HG03097 (cell line): ENCODE results near the gene MAP3K21.

Source experiments
- ATAC-seq: cut with Tn5 transposase; IDR thresholded peaks from one replicate; pipeline ENCODE4 v1.9.1; 2021; ENCODE audit not compliant: unreplicated experiment, low FRiP score

MAP3K21 gene

DNA sequence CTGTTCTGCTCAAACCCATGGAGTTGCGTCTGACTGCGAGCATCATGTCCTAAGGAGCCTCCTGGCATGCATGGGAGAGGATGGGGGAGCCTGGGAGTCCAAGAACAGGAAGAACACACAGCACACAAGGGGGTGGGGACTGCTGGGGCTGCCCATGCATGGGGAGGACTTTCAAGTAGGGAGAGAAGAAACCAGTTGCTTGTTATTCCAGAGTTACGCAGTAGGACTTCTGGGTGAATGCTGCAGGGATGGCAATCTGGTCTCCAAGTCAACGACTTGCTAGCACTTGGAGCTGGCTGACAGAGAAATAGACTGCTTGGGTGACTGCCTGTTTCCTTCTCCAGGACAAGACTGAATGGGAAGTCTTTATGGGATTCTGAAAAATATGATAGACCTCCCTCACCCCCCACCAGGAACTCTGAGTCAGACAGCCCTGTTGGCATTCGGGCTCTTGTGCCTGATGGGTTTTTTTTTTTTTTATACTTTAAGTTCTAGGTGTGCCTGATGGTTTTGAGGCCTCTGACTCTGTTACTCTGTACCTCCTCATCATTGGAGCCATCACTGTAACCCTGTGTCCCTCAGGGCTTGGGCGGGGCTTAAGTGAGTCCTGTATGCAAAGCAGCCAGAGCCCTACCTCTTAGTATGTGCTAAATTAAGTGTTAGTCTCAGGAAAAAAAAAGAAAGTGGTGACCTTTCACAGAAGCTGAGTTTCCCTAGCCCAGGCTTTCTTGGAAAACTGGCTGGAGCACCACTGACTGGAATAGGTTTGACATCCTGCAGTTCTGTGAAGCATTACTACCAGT, 30.3 kb downstream of the MAP3K21 start:
- ATAC-seq = no peak

DNA sequence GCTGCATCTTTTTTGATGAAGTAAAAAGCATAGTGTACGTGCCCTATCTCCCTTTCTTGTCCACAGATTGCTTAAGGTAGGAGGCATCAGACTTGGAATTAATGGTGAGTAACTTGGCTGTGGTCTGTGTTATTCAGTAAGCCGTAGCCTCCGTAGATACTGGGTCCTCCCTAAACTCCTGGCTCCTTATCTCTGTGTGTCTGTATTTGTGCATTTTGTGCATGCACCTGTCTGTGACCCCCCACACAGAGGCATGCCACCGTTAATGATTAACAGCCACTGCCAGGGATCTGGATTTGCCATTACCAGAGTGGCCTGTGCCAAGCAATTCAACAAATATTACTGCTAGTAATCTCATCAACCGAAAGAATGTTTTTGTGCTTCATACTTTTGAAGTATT, 31.9 kb downstream of the MAP3K21 start:
- no peak for ATAC-seq

DNA sequence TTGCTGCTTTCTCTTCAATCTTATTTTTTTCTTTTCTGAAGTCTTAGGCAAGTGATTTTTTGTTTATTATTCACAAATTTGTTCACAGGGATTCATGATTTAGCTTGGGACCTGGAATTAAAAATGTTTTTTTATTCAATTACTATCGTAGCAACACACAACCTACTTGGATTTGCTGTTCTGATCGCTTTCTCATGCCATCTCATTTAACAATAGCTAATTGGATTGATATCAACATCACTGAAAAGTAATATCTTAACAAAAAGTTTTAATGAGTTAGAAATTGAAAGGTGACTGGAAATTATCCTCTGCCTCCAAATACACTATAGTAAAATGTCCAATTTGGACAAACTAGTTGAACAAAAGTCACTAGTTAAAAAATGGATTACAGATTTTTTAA, 32.4 kb downstream of the MAP3K21 start:
- no peak for ATAC-seq

DNA sequence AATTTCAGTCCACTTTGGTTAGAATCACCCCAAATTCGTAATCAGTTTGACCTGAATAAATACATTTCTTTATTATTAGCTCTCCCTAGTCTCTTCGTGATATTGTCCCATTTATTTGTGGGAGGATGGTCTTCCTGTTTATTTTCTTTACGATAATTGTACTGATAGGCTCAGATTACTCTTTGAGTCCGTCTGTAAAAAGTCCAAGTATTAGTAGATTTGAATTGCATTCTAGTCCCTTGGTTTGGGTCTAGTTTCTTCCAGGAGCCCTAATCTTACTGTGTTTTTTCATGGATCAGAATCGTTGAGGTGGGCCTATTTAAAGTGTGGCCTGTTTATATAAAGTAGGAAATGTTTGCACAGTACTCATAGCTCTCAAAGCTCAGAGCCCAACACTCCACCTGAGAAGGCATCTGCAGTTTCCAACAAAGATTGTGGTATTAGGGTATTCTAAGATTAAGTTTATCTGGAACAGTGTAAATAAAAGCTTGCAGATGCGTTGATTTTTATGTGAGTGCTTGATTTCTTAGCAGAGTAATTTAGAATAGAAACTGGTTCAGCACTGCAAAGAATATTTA, 33.1 kb downstream of the MAP3K21 start:
- no peak for ATAC-seq

DNA sequence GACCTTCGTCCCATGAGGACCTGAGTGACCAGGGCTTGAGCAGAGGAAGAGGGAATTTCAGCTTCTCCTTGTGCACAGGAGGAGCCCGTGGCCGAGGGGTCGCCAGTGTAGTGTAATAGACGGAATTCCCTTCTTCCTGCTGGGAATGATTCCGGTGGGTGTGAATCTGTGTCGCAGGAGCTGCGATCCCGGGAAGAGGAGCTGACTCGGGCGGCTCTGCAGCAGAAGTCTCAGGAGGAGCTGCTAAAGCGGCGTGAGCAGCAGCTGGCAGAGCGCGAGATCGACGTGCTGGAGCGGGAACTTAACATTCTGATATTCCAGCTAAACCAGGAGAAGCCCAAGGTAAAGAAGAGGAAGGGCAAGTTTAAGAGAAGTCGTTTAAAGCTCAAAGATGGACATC, 34.4 kb downstream of the MAP3K21 start:
- ATAC-seq = no peak

DNA sequence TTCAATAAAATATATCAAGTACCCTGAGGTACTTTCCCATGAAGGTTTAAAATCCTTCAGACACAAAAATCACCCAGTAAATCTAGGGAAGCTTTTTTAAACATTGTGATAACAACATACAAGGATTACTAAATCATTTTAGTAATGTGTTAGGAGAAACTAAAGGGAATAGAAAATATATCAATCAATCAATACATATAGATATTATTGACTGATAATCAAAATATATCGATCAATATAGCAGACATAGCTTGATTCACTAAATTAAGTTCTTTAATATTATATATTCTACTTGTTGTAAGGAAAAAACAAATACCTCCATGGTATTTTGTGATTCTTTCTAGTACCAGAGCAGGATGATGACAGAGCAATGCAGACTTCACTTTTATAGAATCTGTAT, 35.2 kb downstream of the MAP3K21 start:
- ATAC-seq = no peak

DNA sequence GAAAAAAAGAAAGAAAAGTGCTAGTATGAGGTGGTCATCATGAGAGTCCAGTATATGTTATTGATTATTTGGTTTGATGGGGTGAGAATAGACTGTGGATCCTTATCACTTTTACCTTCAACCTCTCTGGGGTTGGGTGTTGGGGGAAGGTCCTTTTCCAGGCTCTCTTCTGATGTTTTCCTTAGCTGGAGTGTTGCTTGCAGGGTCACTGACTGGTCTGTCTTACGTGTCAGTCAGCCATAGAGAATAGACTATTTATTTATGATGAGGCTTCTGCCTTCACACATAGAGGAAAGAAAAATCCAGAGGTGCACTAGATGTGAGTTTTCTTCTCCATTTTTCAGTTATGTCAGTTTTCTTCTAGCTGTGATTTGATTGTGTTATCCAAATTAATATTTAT, 36.5 kb downstream of the MAP3K21 start:
- ATAC-seq = no peak

DNA sequence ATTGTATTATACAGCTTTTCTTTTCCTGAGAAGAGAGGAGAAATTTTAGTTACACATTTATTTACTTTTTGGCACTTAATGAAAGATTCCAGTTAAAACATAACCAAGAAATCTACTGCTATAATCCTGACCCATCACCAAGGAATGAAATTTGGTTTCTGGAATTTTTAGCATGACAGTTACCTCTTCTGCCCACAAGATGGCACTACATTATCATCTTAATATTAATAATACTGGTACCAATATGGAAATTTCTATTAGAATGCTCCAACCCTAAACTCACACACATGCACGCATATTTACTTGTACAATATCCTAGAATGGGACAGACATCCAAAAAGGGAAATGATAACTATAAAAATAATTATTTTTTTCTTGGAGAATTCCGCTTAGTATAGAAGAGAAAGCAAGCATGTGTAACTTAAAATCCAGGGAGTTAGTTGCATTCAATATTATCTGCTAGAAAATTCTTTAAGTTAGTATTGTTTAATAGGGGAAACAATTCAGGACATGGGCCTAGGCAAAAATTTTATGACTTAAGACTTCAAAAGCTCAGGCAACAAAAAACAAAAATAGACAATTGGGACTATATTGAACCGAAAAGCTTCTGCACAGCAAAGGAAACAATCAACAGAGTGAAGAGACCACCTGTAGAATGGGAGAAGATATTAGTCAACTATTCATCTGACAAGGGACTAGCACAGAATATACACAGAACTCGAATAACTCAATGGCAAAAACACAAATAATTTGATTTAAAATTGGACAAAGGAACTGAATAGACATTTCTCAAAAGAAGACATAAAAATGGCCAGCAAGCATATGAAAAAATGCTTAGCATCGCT, 37.4 kb downstream of the MAP3K21 start:
- no peak for ATAC-seq

DNA sequence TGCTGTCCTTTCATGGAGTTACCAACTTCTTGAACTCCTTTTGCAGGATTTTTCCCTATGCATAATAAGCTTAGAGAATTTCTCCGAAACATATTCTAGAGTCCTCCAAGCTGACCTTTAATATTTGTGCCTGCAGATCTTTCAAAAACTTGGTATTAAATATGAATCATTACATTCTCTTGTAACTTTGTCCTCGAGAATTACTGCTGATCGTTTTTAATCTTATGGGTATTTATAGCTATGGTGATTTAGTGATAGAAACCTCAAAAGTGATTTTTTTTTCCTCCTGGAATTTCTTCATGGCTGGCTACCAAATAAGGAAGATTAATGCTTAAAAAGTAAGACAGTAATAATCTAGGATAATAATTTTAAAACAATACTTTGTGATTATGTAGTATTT, 39.1 kb downstream of the MAP3K21 start:
- ATAC-seq = no peak

DNA sequence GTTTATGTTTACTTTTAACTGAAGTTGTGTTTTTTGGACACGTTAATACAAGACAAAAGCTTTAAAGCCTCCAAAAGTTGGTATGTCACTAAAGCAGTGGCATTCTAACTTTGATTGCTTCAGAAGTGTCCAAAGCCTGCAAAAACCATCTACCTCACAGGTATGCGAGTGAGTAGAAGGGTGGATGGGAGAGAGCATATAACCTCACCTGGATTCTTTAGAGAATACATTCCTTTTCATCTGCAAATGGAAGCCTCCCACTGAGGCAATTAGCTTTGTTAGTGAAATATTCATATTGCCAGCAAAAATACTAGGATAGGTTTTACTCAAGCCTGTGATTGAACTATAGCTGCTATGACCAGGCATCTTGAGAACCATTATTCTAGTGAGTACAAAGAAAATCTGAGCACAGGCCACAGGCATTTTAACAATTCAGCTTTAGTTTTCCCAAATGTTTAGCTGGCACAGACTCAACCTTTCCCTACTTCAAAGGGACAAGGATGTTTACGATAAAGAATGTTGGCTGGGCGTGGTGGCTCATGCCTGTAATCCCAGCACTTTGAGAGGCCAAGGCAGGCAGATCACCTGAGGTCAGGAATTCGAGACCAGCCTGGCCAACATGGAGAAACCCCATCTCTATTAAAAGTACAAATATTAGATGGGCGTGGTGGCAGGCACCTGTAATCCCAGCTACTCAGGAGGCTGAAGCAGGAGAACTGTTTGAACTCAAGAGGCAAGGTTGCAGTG, 39.7 kb downstream of the MAP3K21 start:
- ATAC-seq = no peak

DNA sequence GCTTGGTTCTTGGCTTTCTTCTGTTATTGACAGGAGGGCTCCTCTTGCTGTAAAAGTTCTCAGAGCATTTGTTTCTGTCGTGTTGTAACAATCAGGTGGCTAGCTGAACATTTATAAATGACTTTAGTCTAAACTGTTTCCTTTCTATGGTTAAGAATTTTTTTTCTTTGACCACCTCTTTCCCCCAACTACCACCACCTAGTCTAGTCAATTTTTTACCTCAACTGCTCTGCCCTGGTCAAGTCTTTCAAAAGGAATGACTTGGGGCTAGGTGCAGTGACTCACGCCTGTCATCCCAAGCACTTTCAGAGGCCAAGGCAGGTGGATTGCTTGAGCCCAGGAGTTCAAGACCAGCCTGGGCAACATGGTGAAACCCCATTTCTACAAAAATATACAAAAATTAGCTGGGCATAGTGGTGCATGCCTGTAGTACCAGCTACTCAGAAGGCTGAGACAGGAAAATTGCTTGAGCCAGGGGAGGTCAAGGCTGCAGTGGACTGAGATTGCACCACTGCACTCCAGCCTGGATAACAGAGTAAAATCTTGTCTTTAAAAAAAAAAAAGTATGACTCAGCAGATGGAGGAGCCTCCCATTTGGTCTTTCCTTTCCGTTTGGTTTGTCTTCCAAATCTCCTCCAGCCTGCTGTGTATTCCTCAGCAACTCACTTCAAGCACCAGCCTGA, 40.7 kb downstream of the MAP3K21 start:
- no peak for ATAC-seq

DNA sequence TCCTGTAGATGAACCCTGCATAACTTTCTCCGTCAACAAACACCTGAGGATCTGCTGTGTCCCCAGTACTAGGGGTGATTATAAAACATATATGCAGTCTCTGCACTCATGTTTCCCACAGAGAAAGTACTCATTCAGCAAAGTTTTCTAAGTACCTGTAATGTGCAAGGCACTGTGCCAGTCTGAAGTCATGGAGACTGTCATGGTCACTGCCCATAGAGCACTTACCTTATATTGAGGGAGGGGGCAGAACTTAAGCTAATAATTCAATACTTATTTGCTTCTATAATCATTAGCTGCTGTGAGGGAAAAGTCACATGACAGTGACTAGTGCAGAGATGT, 41.2 kb downstream of the MAP3K21 start:
- ATAC-seq = no peak

DNA sequence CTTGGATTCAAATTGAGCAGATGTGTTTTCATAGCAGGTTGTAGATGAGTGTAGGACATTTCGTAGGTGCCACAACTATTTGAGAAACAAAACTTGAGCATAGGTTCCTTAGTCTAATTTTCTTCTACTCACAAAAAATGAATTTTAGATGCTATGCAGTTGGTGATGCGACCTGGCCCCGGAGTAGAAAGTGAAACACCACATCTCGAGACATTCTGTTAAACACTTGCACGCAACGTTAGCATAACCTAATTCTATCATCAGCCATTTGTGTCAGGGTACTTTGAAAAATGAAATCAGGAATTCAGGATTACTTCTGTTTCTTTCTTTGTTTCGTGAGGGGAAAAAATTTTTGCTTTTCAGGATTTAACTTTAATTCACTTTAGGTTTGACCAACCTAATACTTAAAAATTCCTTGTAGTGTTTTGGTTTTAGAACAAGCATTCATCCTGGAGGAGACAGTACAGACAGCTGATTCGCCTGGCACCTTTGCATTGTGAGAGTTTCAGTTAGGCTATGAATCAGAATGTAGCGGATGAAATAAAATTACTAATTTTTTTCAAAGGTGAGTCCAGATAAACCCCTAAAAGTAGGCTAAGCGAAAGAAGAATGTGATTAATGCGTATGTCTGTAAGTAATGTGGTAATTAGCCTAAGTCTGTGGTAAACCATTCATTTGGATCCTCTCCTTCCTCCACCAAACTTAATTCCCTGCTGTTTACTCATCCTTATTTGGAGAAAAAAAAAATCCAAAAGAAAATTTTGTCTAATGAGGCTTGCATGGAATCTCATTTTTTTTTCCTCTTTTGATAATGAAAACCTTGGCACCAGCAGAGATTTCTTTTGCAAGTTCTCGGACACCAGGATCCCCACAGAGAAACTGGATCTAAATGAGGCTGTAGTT, 44.9 kb downstream of the MAP3K21 start:
- no peak for ATAC-seq

DNA sequence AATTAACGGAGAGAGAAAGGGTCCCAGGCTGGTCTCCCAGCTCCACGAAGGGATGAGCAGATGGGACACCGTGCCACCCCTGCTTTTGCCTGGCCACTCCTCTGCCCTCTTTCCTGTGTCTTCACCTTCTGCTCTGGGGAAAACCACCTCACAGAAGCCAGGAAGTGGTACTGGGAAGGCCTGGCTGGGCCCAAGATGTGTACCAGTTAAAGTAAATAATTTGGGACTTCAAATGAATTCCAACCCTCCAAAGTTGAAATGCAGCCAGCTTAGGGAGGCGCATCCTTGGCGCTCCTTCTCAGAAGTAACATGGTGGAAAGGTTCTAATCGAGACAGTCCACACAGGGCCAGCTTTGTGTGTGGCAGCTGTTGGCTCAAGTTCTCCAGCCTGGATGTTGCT, 45.7 kb downstream of the MAP3K21 start:
- no peak for ATAC-seq

DNA sequence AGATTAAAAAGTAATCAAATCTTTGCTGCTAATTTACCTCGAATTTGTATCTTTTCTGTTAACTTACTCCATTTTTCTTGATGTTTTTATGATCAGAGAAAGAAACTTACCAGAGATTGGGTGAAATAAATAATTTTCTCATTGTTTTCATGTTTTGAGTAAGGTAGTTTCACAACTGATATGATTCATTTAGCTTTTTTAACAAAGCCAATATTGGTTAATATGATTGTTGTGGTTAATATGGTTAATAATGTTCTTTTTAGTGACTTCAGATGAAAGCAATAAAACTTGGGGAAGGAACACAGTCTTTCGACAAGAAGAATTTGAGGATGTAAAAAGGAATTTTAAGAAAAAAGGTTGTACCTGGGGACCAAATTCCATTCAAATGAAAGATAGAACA, 48.1 kb downstream of the MAP3K21 start:
- no peak for ATAC-seq

DNA sequence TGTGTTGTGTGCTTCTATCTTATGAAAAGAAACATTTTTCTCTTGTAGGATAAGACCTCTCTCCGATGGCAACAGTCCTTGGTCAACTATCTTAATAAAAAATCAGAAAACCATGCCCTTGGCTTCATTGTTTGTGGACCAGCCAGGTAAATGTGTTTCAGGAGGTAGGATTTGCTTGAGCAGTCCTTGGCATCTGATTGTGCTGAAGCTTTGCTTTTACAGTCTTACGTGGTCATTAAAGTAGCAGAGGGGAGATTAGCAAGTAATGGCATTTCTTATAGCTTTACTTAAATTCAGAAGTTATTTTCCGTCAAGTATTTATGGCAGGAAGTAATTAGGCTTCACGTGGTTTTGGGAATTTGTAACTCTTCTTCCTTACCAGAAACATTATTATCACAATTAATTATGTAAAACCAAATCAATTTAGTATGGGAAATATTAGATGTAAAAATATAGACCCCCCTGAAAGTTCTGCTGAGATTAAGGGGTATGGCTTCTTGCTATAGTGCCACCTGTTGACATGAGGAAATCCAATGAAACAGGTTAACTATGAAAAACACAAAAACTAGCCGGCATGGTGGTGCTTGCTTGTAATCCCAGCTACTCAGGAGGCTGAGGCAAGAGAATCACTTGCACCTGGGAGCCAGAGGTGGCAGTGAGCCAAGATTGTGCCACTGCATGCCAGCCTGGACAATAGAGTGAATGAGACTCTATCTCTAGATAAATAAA, 49.0 kb downstream of the MAP3K21 start:
- no peak for ATAC-seq

DNA sequence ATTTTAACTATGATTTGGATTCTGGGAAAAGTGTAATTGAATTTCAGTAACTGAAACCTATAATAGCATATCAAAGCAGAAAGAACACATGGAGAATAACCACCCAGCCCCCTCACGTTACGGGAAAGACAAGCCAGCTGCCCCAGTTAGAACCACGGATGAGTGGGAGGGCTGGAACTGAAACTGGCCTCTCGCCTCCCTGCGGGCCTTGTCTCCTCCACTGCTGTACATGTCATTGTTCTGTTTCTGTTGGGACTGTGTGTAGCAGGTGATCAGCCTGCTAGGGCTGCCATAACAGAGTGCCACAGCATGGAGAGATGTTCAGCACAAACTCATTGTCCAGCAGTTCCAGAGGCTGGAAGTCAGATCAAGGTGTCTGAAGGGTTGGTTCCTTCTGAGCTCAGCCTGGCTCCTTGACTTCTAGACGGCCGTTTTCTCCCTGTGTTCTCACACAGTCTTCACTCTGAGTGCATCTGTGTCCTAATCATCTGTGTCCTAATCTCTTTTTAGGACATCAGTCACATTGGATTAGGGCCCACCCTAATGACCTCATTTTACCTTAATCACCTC, 52.4 kb downstream of the MAP3K21 start:
- no peak for ATAC-seq

DNA sequence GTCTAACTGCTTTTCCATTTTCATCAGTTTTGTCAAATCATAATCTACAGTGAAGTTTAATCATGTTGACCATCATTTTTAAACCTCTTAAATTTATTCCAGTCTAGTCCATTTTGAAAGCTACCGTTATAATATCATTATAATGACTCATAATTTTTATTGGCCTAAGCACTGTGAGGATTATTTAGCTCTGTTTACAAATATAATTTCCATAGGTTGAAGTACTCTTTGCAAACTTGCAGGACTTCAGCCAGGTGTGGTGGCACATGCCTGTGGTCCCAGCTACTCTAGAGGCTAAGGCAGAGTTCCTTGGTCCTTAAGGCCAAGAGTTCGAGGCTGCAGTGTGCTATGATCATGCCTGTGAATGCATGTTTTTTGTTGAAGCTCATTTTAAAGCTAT, 54.3 kb downstream of the MAP3K21 start:
- ATAC-seq = no peak

DNA sequence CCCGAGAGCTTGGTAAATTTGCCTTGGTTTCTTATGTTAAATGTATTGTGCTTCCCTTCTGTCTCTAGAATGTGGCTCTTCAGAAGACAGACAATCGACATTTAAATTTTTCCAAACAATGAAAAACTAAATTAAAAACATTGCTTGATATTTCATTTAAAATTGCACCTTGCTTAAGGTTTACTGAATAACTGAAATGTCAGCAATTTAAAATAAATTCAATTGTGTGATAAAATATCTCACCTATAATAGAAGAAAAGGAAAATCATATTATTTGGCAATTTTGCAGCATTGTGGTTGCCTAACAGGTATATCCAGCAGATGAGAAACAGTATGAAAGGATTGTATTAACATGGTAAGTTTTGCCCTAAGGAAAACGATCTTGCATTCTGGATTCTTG, 56.5 kb downstream of the MAP3K21 start:
- no peak for ATAC-seq
